Ishikawa (cell line): ENCODE measurements around the gene OSBPL6.

ENCODE experiments used
- CEBPB ChIP-seq: IDR thresholded peaks from 2 replicates; pipeline ENCODE4 v1.6.1; 2012
- CREB1 ChIP-seq: IDR thresholded peaks from 2 replicates; pipeline ENCODE4 v1.6.1; 2012; ENCODE audit warnings: low read depth
- EGR1 ChIP-seq: IDR thresholded peaks from 2 replicates; pipeline ENCODE4 v1.6.1; 2012
- EP300 ChIP-seq: IDR thresholded peaks from 2 replicates; pipeline ENCODE4 v1.6.1; 2012; ENCODE audit warnings: borderline replicate concordance
- FOXM1 ChIP-seq: IDR thresholded peaks from 2 replicates; pipeline ENCODE4 v1.6.1; 2012; ENCODE audit warnings: low read depth, borderline replicate concordance
- NFIC ChIP-seq: IDR thresholded peaks from 2 replicates; pipeline ENCODE4 v1.6.1; 2012
- RAD21 ChIP-seq: IDR thresholded peaks from 2 replicates; pipeline ENCODE4 v1.6.1; 2012; ENCODE audit warnings: low read depth
- TAF1 ChIP-seq: IDR thresholded peaks from 2 replicates; pipeline ENCODE4 v1.6.1; 2012; ENCODE audit warnings: low read depth, mild to moderate bottlenecking
- TCF12 ChIP-seq: IDR thresholded peaks from 2 replicates; pipeline ENCODE4 v1.6.1; 2012; ENCODE audit warnings: low read depth
- TEAD4 ChIP-seq: IDR thresholded peaks from 2 replicates; pipeline ENCODE4 v1.6.1; 2012
- YY1 ChIP-seq: IDR thresholded peaks from 2 replicates; pipeline ENCODE4 v1.6.1; 2012; ENCODE audit warnings: low read depth
- ZBTB7A ChIP-seq: IDR thresholded peaks from 2 replicates; pipeline ENCODE4 v1.6.1; 2012; ENCODE audit warnings: low read depth
- TF ChIP-seq, protein P1 (sequence below): IDR thresholded peaks from 2 replicates; pipeline ENCODE4 v1.6.1; 2012; ENCODE audit warnings: low read depth, mild to moderate bottlenecking
- TF ChIP-seq, protein P2 (sequence below): IDR thresholded peaks from 2 replicates; pipeline ENCODE4 v1.6.1; 2012
- TF ChIP-seq, protein P3 (sequence below): IDR thresholded peaks from 2 replicates; pipeline ENCODE4 v1.6.1; 2012

Gene OSBPL6

DNA sequence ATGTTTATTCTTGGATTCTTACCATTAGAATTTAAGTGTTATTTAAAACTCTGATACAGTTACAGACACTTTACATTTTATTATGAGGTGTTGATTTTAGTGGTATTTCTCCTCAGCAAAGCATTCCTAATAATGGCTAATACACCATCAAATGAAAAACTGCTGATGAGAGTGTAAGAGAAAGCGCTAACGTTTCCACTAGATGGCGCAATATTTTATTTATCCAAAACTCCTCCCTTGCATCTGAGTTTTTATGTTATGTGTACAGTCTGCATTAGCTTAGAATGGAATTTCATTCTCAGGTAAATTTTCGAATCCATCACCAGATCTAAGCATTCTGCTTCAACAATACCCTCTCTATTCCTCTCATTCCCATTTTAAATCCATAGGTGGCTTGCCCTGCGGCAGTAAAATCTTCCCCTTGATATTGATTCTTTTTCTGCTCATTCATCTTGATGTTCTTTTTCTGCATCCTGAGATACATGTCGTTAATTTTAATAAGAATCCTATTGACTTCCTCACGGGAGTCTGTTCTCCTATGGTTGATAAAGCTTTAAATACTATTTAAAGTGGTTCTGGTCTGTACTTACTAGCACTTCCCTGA is 202.8 kb downstream of the OSBPL6 start:
- TF ChIP-seq RAD21 (peak; percentile 39; the same call in 1 of the 2 replicates), TCF12 (no peak), CREB1 (no peak)

DNA sequence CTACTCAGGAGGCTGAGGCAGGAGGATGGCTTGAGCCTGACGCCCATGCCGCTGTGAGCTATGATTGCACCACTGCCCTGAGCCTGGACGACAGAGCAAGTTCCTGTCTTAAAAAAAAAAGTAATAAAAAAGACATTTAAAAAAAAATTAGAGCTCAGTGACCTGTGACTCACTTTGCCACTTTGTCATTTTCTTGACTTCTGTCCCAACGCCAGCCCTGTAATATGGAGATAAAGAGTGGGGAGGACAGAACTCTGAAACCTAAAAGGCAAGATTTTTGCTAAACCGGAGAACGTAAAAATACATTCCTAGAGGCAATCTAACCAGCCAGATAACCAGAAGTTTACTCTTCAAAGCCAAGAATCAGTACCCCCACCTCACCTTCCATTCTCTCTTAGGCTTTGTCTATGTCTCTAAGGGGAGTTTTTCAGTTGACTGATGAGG is 207.7 kb downstream of the OSBPL6 start:
- no peak for TF ChIP-seq CREB1
- TF ChIP-seq TAF1, result no peak
- TF ChIP-seq, protein P1, sequence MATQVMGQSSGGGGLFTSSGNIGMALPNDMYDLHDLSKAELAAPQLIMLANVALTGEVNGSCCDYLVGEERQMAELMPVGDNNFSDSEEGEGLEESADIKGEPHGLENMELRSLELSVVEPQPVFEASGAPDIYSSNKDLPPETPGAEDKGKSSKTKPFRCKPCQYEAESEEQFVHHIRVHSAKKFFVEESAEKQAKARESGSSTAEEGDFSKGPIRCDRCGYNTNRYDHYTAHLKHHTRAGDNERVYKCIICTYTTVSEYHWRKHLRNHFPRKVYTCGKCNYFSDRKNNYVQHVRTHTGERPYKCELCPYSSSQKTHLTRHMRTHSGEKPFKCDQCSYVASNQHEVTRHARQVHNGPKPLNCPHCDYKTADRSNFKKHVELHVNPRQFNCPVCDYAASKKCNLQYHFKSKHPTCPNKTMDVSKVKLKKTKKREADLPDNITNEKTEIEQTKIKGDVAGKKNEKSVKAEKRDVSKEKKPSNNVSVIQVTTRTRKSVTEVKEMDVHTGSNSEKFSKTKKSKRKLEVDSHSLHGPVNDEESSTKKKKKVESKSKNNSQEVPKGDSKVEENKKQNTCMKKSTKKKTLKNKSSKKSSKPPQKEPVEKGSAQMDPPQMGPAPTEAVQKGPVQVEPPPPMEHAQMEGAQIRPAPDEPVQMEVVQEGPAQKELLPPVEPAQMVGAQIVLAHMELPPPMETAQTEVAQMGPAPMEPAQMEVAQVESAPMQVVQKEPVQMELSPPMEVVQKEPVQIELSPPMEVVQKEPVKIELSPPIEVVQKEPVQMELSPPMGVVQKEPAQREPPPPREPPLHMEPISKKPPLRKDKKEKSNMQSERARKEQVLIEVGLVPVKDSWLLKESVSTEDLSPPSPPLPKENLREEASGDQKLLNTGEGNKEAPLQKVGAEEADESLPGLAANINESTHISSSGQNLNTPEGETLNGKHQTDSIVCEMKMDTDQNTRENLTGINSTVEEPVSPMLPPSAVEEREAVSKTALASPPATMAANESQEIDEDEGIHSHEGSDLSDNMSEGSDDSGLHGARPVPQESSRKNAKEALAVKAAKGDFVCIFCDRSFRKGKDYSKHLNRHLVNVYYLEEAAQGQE, result no peak
- TF ChIP-seq, protein P2, sequence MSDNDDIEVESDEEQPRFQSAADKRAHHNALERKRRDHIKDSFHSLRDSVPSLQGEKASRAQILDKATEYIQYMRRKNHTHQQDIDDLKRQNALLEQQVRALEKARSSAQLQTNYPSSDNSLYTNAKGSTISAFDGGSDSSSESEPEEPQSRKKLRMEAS, result no peak
- no peak for TF ChIP-seq NFIC
- TF ChIP-seq FOXM1, result no peak
- TF ChIP-seq YY1, result no peak
- TF ChIP-seq EGR1, result no peak
- TF ChIP-seq TEAD4, result no peak
- TF ChIP-seq, protein P3, sequence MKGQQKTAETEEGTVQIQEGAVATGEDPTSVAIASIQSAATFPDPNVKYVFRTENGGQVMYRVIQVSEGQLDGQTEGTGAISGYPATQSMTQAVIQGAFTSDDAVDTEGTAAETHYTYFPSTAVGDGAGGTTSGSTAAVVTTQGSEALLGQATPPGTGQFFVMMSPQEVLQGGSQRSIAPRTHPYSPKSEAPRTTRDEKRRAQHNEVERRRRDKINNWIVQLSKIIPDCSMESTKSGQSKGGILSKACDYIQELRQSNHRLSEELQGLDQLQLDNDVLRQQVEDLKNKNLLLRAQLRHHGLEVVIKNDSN, result no peak
- no peak for TF ChIP-seq ZBTB7A
- TF ChIP-seq EP300, result no peak
- no peak for TF ChIP-seq RAD21
- TF ChIP-seq CEBPB, result no peak

DNA sequence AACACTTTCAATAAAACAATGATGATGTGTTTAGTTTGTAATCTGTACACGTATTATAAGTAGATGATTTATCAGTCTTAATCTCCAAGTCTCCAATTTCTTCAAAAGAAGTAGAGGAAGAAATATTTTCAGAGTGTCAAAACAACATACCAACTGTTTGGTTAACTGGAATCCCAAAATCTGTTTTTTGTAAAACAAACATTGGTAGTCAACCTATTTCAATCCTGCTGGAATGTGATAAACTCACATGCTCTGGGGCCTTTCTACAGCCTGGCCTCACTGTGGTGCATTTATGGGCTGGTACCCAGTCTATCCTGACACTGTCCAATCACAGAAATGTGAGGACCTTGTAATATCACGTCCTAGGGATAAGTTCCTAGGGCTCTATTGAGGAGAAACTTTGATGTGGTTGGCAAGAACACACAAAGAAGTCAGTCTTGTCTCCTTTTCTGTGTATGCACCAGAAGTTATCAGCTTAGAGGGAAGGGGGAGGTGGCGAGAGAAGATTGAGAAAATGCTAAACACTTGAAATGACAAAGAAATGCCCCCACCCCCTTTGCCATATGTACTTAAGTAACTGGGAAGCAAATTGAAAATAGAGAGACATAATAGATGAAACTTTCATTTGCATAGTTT is 209.5 kb downstream of the OSBPL6 start:
- TF ChIP-seq TCF12 (no peak), YY1 (no peak), NFIC (no peak), TAF1 (no peak)

DNA sequence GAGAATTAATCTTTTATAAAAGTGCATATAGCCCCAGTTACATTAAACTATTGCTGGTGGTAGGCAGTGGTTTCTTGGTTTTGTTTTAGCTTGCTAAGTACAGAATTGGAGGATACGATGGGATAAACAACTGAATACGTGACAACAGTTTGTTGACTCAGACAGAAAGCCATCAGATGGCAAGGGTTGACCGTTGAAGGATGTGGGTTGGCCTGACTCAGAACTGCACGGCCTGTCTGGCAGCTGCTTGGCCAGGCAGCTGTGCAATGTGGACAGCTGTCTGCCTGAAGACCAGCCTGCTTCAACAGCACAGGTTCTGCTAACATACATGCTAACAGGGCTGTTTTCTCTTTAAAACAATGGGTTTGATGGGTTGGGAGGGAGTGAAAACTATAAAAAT is 210.1 kb downstream of the OSBPL6 start:
- TF ChIP-seq CEBPB (no peak), FOXM1 (no peak), EP300 (no peak), TCF12 (no peak), EGR1 (no peak)
- TF ChIP-seq, protein P2, result no peak
- TF ChIP-seq, protein P1, result no peak
- TF ChIP-seq, protein P3, result no peak

- TF ChIP-seq, protein P3, result no peak
- TF ChIP-seq RAD21 (no peak), CEBPB (no peak)
Measured at GRCh38 chr2:178409261-178409660, 214.9 kb downstream of the OSBPL6 start.

- TF ChIP-seq FOXM1 (no peak), NFIC (0 out of 2 replicates have a peak, but pooled peaks have one; percentile 20)
Measured at GRCh38 chr2:178412047-178412446, 217.7 kb downstream of the OSBPL6 start.
